Left forelimb (tissue), 1 donor: ENCODE measurements around the gene ANXA4.
"Not testable (repeated sequence)": the region's sequence is repeated elsewhere in the genome, so short reads cannot be mapped to it uniquely, and the experiment has no call there.

Source experiments
- DNase-seq: peaks from one replicate; pipeline ENCODE4 v3.0.0-alpha.2; 2018; ENCODE audit warnings: low spot score

ANXA4 gene

DNA sequence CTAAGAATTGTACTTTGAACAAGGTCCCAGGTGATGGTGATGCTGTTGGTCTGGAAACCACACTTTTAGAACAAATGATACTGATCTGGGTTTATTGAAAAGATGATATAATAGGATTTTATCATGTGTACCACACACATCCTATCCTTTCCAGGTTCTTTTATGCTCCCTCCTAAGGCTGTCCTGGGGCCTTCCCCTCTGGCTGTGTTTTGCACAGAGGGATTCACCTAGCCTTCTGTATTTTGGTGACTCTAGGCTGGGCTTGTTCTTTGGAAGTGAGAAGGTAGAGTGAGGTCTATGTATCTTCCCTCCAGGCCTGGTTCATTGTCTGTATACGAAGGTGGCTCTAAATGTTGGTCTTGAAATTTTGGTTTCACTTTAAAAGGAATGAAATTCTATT, 12.7 kb downstream of the ANXA4 start:
- no peak for DNase-seq

DNA sequence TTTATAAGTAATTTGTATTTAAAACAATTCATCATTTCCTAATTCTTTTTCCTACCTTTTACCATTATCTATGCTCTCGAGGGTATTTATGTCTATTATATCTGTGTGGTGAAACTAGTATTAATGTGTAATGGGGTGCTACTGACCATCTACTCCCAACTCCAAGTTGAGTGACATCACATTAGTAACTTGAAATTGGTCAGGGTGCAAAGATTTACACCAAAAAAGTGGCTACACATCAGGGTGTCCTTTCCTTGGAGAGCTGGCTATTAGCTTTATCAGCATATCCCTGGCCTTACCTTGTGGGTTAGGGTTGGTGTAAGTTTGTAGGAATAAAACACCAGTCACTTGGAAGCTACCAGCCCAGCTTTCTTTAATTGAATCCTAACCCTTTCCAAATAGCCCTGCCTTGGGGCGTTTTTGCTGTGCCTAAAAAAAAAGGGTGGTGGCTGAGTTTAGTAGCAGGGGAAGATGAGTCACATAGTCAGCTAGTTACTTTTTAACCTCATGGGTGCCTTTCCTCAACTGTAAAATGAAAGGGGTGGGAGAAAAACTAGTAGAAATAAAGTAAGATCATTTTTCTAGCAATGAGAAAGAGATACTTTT, 14.0 kb downstream of the ANXA4 start:
- DNase-seq = no peak

DNA sequence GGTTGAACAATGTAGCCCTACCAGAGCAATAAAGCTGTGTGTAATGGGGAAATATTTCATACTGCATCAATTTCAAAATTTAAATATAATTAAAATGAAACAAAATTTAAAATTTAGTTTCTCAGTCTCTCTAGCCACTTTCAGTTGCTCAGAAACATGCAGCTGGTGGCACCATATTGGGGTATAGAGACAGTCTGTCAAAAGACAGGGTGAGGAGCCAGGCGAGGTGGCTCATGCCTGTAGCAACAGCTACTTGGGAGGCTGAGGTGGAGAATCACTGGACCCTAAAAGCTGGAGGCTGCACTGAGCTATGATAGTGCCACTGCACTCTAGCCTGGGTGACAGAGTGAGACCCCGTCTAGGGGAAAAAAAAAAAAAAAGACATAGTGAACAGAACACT, 20.1 kb downstream of the ANXA4 start:
- no peak for DNase-seq

DNA sequence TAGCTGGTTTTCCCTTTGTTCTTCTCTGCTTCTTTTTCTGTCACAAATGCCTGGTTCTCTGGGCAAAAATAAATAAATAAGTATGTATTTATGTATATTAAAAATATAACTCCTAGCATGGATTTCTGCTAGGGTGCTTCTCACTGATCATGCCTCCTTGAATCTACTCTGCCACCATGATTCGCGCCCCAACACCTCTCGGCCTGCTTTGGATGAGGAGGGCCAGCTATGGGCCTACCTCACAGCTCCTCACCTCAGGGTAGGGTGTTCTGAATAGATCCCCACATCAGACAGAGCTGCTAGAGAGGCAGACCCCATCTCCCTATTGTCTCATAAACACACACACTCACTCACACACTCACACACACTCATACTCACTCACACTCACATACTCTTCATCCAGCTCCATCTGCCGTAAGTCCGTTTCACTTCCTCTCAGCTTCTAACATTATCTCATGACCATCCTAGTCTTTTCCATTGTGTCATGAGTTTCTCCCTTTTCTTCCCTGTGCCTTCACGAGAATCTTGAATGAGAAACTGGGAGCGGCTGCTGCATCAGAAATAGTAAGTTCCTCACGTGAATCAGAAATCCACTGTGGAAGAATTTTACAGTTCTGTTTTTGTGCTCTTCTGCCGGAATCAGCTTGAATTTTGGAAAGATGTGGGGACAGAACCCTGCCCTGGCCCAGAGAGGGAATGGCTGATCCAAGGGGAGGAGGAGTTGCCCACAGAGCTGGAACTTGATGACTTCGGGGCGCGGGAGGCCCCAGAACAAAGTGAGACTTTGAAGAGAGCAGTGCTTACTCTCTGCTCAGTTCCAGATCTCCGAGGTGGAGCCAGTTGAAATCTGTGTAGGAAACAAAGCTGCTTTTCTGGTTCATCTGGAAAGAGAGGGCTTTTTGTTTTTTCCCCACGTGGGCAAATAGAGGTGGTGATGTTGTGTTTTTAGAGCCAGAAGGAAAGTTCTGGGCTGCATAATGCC, 20.9 kb downstream of the ANXA4 start:
- DNase-seq = no peak

DNA sequence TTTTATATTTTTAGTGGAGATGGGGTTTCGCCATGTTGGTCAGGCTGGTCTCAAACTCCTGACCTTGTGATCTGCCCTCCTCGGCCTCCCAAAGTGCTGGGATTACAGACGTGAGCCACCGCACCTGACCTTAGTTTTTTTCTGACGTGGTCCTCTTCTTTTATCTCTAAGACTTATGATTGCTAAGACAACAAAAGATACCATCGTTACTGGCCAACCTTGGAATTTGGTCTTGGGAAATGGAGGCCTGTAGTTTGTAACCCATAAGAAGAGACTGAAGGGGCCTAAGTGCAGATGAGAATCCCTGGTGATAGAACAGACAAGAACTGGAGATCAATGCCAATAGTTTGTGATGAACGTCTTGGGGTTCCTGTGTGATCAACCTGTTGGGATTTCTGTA, 21.9 kb downstream of the ANXA4 start:
- not testable (repeated sequence) for DNase-seq

DNA sequence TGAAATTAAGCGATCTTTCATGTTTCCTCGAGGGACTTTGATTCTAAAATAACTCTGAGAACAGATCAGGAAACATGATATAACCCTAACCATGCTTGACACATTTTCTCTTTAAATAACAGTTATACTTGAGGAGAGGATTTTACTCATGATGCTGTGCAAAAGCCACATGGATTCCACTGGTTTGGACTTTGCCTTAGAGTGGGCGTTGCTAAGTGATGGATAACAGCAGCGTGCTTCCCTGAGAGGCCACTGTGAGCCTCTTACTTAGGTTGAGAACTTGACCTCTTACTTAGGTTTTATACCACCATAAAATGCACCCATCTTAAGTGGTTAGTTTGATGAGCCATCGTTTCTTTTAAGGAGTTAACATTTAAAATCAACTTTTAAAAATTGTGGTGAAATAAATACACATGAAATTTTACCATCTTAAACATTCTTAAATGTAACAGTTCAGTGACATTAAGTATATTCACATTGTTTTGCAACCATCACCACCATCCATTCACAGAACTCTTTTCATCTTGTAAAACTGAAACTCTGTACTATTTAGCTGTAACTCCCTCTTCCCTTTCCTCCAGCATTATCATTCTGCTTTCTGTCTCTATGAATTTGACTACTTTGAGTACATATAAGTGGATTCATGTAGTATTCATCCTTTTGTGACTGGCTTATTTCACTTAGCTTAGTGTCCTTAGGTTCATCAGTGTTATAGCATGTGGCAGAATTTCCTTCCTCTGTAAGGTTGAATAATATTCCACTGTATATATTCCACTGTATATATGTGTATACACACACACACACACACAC, 22.6 kb downstream of the ANXA4 start:
- no peak for DNase-seq

DNA sequence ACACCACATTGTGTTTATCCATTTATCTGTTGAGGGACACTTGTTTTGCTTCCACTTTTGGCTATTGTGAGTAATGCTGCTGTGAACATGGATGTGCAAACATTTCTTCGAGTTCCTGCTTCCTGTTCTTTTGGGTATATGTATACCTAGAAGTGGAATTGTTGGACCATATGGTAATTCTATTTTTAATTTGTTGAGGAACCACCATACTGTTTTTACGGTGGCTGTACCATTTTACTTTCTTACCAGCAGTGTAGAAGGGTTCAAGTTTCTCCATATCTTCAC, 23.1 kb downstream of the ANXA4 start:
- DNase-seq = no peak

DNA sequence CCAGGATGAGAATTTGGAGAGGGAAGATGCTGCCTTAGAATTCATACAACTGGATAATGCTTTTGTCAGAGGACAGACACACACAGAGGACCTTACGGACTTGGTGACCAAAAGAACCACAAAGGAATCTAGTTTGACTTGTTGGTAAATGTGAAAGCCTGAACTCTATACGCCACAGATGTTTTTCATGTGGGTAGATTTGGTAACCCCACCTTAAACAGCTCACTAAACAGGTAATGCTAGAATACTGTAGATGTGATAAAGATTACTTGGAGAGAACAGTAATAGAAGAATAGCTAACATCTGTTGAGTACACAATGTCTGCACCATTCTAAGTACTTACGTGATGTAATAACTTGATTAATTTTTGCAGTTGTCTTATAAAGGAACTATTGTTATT, 24.1 kb downstream of the ANXA4 start:
- DNase-seq = no peak

DNA sequence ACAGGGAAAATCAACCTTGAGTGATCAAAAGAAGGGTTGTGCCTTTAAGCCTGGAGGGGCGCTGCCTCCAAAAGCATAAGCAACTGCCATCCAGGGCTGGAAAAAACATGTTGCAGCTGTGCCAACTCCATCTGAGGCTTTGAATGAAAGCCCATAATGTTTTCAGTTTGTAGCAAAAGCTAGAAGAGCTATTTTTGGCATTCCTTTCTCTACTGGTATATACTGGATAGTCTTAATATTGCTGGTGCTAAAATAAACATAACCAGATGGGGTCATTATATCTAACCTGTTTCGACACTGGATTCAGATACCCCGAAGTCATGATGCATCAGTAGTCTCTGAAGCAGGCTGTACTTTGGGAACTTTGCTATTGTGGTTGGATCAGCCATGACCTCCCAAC, 25.1 kb downstream of the ANXA4 start:
- DNase-seq = no peak

DNA sequence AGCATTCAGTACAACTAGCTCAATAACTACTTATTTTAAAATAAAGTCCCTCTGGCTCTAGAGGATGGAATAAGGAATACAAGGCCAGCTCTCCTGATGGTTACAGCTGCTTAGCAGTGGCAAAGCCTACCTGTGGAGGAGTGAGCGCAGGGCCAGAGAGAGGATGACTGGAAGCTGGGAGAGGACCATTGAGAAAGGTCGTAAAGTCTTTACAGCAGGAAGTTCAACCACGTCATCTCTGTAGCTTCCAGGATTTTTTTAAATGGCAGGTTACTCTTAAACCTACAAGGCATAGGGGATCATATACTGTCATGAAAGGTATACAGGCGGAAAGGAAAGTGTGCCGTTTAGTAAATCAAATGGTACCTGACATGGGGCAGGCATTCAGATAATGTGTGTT, 26.3 kb downstream of the ANXA4 start:
- no peak for DNase-seq

DNA sequence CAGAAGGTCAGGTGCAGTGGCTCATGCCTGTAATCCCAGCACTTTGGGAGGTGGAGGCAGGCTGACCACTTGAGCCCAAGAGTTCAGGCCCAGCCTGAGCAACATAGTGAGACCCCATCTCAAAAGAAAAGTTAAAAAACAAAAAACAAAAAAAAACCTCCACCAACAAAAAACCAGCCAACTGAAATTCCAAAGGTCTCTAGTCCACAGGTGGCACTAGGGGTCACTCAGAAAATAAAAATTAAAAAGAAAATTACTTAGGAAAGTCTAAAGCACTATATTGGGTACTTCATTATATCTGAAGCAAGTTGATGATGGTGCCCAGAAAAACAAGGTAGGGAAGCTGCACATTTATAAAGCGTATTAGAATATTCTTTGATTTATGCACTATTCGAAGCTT, 26.9 kb downstream of the ANXA4 start:
- no peak for DNase-seq

DNA sequence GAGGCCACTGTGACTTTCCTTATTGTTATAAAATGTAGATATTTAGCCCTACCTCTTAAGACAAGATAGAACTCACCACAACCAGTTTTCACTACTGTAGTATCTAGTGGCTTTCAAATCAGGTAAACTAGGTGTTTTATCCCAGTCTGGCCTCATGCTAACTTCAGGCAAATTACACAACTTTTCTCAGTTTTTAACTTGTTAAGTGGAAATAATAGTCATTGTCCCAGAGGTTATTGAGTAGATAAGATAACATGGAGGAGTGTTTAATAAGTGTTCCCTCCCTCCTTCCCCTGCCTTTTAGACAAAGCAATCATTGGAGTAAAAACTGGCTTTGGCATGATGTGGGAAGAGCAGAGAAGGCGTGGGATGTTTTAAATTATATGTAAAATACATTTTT, 27.3 kb downstream of the ANXA4 start:
- DNase-seq = no peak

DNA sequence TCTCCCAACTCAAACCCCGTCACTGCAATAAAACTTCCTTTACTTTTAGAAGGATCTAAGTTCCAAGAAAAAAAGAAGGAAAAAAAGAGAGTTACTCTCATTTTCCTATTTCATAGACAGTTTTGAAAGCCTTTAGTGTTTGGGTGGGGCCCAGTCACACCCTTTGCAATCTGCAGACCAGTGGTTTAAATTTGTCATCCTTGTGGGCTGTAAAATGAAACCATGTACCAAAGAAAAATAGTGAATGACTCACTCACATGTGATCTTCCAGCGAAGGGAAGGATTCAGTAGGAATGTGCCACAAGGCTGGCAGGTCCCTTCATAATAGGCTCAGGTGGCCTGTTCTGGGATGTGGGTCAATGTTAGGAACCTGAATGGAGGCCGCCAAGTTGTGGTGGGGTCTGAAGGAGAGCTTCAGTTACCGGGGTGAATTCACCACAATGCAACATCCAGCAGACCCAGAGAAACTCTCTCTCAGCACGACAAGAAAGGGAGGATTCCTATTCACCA, 28.3 kb downstream of the ANXA4 start:
- DNase-seq = no peak

DNA sequence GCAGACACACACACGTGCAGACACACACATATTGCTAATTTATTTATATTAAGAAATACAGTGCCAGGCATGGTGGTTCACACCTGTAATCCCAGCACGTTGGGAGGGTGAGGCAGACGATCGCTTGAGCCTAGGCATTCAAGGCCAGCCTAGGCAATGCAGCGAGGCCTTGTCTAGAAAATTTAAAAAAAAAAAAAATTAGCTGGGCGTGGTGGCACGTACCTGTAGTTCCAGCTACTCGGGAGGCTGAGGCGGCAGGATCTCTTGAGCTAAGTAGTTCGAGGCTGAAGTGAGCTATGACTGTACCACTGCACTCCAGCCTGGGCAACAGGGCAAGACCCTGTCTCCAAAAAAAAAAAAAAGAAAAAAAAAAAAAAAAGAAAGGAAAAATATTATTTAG, 28.8 kb downstream of the ANXA4 start:
- DNase-seq = no peak

DNA sequence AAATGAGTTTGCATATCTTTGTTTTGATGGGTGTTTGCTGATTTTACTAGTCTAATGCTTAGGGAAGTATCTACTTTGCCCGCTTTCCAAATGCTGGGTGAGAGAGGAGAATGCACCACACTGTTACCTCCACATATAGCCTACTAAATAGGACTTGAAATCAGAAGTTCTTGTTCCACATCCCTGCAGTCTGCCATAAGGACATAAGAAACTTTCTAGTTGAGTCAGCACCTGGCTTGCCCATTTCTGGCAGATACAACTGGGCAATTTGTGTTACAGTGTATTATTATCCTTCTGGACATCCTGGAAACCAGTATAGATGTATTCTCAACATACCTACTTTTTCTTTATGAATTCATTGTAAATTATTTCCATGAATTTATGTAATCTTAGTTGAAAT, 29.5 kb downstream of the ANXA4 start:
- no peak for DNase-seq

DNA sequence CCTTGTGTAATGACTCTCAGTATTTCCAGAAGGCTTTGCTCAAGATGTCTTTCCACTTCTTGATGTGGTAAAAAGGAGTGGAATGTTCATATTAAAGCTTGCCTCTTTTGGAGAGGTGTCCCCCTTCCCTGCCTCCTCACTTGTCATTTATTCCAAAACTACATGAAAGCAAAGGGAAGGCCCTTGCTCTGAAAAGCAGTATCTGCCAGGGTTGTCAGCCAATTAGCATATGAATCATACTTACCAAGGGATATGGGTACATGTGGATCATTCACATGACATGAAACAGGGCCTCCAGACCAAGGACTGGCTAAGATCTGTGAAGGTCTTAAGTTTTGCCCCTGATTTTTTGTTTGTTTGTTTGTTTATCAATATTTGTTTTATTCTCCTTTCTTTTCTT, 31.3 kb downstream of the ANXA4 start:
- no peak for DNase-seq

DNA sequence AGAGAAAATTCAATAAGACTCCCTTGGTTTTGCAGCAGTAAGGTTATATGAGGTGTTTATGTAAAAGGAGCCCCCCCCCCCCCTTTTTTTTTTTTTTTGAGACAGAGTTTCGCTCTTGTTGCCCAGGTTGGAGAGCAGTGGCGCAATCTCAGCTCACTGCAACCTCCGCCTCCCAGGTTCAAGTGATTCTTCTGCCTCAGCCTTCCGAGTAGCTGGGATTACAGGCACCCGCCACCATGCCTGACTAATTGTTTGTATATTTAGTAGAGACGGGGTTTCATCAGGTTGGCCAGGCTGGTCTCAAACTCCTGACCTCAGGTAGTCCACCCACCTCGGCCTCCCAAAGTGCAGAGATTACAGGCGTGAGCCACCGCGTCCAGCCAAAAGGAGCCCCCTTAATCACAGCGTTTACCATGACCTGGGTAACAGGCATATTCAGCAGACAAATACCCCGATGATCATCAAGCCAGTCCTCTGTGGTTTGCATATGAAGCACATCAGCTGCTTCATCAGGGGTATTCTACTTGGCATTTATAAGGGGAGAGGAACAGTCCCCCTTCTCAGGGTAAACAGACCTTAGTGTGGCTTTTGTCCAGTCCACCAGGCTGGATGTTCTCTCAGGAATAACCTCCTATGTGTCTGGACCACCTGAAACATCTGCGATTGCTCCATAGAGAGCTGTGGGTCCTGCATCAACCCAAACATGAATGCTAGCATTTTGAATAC, 32.5 kb downstream of the ANXA4 start:
- DNase-seq = not testable (repeated sequence)

DNA sequence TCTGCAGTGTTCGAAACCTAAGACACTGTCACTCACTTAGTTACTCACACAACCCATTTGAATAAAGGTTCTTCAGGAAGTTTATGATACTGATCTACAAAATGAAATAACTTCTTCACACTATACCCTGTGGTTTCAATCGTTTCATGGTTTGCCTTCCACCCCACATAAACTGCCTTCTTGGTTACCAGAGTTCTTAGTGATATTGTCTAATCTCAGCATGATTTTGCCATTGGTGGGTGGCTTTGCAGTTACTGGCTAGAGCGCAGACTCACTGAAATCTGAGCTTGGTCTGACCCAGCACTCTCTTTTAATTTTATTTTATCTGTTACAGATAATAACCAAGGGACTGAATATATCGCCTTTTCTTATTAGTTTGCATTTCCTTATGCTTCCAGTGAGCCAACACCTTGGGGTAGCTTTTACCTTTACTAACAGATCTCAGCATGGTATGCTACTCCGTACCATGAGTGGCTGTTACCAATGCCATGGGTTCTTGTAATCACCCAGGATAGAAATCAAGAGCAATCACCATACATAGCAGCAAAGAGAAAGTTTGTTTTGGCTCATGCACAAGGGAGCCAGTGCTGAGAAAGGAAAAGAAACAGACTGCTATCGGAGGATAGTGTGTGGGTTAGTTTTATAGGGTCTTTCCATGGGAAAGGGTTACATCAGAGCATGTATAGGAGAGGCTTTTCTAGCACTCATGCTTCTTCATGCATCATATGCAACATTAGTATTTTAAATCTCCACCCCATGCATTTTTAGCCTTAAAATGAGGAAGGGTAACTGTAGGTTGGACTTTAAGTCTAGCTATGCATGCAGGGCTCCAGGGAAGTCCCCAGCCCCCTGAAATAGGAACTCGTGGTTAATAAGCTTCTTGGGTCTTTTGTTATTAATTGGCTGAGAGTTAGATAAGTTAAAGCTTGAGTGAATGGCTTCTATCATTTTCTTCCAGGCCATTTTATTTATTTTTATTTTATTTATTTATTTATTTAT, 33.3 kb downstream of the ANXA4 start:
- no peak for DNase-seq

DNA sequence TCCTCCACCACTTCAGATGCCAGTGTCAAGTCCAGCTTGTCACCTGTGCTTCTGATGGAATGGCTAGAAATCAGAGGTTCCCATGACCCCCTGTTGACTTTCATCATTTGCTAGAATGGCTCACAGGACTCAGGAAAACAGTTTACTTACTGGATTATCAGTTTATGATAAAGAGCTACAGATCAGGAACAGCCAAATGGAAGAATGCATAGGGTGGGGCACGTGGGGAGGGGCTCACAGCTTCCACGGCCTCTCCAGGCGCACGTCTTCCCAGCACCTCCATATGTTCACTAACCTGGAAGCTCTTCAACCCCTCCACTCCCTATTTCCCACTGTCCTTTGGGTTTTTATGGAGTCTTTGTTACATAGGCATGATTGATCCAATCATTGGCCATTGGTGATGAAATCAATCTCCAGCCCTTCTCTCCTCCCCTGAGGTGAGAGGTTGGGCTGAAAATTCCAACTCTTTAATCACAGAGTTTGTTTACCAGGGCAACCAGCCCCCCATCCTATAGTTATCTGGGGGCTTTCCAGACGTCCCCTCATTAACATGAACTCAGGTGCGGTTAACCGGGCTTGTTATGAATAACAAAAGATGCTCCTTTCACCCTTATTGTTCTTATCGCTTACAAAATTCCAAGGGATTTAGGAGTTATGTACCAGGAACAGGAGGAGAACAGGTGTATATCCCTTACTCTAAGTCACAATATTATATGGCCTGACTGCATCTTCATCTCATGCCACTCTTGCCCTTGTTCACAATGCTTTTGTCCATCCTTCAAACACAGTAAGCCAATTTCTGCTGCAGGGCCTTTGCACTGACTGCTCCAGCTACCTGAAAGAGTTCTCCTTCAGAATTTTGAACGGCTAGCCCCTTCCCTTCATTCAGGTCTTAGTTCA, 35.2 kb downstream of the ANXA4 start:
- DNase-seq = no peak

DNA sequence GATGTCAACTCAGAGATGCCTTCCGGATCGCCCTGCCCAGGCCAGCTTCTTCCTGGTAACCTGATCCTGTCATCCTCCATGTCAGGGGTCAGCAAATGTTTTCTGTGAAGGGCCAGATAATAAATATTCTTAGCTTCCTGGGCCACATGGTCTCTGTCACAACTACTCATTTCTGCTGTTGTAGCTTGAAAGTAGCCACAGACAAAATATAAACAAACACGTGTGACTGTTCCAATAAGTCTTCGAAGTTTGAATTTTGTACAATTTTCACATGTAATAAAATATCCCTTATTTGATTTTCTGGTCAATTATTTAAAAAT, 35.8 kb downstream of the ANXA4 start:
- DNase-seq = no peak
